Inflammatory macrophage treated with lipopolysaccharide for 4 hours (primary cell): ENCODE measurements around the gene MYH7.

Experiments
- DNase-seq: peaks from one replicate; pipeline ENCODE4 v3.0.0-alpha.2; 2020

Gene MYH7

DNA sequence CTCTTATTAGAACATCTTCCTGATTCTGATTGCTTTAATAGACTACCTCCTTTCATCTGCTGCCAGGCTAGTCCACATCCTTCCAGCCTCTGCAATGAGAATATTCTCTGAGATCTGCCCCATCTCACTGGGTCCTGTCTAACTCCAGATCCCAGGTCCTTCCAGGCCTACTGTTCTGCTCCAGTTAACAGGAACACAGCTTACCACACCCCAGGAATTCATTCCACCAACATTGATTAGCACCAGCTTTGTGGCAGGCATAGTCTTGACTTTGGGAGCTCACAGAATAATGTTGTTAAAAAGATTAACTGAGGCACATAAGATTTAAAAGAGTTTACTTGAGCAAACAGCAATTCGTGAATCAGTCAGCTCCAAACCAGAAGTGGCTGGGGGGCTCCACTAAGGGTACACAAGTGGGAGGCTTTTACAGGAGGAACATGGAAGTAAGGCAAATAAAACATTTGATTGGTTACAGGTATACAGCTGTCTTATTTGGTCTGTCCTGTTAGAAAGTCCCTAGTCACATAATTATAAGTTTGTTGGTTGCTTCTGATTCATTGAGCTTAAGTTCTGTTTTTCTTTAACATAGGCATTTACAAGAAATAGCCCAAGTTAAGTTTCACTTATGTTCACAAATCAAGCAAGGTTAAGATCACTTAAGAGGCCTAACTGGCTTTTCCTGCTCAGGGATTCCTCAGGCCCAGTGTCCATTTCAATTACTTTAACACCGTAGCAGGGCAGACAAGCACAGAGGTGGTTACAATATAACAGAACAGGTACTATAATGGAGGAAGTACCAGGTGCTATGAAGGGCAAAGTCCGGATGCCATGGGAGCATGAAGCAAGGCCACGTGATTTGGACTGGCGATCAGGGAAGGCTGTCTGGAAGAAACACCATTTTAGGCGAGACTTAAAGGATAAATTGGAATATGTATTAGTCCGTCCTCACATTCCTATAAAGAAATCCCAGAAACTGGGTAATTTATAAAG is 12.2 kb upstream of the MYH7 start:
- peak; percentile 32 for DNase-seq

DNA sequence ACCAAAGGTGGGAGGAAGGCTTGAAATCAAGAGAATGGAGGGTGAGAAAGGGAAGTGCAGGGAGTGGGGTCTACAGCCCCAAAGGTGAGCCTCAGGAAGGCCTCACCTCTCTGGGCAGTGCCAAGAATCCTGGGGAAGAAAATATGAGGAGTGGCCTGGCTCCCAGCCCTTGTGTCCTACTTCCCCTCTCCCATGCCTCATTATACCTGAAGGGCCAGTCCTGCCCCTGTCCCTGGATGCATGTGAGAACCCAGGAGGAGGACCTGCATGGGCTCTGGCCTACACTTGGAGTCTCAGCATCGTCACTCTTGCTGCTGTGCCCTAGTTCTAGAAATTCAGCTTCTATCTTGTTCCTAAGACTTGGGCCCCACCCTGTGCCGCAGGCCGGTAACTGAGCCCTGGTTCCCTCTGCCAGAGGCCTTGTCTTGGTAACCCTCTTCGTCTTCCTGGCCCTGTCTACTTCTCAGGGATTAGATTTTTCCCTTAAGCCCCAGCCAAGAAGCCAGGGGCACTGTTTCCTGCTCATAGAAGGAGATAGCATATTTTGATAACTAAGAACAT is 10.9 kb upstream of the MYH7 start:
- DNase-seq, result no peak

DNA sequence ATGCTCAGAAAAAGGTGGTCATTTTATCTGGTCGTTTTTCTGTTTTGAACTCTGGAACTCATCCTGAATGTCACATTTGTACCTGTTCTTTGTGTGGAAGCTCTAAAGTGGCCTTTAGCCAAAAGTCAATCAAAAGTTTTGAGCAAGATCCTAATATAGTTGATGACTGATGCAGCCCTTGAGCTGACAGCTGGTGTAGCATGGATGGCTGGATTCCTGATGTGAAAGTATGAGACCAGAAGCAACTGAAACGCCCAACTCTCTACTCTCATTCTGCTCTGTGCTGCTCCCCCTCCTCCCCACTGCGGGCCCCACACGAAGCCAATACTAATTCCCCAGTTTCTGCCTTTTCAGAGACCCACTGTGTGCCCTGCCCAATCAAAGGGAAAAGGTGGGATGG is 10.3 kb upstream of the MYH7 start:
- DNase-seq, result no peak

DNA sequence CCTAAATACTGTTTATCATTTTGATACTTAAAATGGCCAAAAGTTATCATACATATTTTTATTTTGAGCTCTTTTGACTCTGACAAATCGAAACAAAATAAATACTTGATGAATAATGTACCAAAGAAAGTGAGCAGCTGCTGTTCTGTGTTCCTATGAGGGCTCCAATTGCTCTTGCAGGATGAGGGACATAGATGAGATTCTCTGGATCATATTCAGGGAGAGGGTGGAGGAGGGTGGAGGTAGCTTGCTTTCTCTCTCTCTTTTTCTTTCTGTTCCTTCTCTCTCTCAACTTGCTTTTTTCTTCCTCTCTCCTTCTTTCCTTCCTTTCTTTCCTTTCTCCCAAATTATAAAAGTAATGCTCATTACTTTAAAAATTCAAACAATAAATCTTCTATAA is 8.9 kb upstream of the MYH7 start:
- no peak for DNase-seq

DNA sequence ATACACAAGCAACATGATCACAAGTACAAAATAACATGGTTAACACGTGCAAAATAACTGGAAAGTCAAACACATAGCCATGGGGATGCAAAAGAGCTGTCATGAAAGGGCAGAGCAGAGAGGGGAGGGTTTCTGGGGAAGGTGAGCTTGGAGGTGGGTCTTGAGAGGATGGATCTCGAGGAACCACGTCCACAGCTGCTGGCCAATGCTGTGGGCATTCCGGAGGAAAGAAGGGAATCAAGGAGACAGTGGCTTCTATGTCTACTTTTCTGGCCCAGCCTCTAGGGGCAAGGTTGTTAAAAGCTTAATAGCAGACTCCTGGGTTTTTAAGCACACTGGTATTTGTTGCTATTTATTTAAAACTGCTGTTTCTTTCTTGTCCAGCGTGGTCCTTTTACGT is 8.4 kb upstream of the MYH7 start:
- no peak for DNase-seq

DNA sequence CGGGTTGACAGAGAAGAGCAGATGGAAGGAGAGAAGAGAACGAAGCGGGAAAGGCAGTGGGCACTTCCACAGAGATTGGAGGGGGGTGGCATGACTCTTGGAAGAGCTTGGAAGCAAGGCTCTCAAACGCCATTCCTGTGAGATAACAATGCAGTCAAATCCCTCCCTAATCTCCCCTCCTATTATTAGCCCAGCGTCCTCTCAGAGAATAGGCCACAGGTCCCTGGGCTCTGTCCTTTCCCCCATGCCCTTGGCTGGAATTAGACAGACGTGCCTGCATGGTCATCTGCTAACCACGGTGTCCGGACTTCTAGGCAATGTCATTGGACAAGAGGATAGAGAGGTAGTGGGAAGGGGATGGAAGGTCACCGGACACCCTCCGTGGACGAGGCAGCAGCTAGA is 8.0 kb upstream of the MYH7 start:
- no peak for DNase-seq

DNA sequence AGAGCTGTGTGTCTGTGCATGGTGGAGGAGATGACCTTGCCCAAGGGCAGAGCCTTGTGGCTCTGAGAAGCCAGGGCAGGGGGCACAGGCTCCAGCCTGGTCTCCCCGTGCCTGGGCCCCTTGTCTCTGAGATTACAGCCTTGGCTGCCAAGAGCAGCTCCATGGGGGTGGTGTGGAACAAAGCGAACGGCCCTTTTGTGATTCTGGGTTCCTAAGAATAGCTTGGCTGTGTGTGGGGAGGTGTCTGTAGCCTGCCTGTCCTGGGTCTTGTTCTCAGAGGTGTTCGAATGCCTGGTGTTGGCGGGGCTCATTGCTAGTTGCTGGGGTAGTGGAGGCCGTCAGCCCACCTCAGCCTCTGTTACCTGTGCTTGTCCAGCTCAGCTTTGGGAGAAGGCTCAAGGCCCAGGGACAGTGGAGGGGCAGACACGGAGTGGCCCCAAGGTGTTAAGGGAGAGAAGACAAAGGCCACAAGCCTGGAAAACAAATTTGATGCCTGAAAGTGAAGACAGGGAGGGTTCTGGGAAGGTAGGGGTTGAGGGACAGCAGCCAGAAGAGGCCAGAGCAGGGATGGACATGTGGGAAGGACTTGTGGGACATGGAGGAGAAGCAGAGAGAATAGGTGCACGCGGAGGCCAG is 7.4 kb upstream of the MYH7 start:
- no peak for DNase-seq

DNA sequence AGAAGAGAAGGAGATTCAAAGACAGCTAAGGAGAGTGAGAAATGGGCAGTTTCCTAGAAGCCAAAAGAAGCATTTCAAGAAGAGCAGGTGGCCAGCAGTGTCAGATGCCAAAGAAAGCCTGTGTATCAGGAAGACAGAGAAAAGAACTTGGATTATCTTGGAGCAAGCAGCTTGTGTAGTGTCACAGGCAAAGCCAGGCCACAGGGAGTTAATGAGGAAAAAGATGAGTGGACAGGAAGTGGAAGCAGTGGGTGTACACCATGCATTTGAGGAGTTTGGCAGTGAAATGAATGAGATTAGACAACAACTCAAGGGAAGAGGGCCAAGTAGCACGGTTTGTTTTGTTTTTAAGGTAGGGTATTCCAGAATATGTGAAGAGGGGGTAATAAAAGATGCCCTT is 5.6 kb upstream of the MYH7 start:
- DNase-seq, result no peak

DNA sequence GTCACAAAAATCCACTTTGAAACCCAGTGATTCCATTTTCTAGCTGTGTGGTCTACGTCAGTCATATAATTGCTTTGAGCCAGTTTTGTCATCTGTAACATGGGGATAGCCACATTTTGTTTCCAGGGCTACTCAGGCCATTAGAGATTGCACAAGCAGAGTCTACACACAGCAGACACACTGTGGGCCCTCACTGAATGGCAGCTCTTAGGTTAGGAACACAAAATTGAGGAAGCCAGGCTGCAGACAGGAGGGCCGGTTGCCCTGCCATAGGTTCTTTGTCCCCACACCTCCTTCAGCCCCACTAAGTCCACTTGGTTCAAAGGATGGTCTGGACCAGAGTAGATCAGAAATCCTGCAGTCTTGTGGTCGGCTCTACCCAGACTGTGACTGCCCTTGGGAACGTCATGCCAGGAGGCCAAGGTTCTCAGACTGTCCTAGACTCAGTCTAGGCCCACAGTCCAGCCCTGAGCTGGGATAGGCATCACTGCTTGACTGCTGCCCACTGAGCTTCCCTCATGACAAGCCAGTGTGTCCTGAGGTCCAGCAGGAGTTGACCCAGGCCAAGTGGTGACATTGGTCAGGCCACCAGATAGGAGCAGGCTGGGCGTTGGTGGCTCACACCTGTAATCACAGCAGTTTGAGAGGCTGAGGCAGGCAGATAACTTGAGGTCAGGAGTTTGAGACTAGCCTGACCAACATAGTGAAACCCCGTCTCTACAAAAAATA is 3.8 kb upstream of the MYH7 start:
- no peak for DNase-seq

DNA sequence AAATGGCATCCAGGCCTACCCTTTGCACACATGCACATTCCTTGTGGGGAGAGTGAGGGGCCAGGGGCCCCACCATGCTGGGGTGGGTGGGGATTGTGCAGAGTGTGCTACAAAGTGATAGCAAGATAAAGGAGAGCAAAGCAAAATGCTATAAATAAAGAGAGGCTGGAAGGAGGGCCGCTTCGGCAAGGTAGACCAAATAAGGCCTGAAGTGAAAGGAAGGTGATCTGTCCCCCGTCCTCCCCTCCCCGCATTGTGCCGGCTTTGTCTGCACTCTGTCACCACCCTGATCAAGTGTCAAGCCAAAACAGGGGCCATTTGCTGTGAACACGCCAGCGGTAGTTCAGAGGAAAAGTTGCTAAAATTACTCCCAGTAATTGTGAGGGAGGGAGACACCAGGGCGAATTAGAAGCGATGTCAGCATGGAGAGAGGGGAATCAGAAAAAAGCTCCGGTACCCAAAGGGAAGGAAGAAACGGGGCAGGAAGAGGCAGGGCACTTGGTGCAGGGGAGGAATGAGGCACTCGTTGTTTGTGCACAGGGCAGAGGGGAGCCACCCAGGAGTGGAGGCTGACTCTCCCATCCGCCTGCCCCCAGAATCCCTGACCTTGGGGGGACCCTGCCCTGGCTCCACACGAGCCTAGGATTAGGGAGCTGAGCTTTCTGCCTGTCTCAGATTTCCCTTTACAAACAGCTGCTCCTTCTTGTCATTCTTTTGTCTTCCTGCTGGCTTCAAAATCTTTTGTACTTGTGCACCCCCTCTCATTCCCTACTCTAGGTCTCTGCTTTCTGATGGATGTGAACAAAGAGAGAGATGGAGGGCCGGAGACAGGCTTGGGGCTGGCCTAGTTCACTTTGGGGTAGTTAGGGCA is 2.9 kb upstream of the MYH7 start:
- no peak for DNase-seq

DNA sequence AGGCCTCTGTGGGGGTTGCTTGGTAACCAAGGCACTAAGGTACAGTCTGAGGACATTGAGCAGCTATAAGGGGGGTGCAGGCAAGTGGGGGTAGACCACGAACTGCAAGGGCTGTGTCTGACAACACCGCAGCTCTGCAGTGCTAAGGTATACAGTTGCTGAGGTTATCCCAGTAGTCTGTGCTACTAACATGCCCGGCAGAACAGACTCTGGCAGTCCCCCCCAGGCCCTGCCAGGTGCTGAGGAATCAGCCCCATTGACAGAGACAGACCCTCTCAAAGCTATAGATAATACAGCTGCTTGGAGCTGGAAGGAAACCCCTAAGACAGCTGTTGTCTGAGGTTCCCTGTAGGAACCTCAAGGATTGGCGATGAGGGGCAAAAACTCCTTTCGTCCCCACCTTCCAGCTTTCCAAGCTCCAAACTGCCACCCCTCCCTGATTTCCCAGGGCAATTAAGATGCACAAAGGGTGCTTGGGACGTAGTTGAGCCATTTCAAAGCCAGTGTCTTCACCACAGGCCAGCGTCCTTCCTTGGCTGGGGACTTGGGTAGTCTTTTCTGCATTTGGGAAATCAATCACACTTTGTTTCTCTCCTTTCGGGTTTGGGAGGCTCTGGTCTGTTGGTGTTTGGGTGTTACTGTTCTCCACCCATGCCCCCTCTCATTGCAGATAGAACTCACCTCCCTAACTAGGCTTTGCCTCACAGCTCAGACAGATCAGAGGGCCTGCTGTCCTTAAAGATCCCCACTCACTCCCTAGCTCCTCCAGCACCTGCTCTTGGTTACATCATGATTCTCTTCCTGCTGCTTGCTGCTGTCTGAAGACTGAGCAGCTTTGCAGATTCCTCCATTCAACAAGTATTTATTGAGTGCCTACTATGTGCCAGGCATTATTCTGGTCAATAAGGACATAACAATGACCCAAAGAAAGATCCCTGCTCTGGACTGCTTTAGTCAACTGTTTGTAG is 2.0 kb upstream of the MYH7 start:
- no peak for DNase-seq

DNA sequence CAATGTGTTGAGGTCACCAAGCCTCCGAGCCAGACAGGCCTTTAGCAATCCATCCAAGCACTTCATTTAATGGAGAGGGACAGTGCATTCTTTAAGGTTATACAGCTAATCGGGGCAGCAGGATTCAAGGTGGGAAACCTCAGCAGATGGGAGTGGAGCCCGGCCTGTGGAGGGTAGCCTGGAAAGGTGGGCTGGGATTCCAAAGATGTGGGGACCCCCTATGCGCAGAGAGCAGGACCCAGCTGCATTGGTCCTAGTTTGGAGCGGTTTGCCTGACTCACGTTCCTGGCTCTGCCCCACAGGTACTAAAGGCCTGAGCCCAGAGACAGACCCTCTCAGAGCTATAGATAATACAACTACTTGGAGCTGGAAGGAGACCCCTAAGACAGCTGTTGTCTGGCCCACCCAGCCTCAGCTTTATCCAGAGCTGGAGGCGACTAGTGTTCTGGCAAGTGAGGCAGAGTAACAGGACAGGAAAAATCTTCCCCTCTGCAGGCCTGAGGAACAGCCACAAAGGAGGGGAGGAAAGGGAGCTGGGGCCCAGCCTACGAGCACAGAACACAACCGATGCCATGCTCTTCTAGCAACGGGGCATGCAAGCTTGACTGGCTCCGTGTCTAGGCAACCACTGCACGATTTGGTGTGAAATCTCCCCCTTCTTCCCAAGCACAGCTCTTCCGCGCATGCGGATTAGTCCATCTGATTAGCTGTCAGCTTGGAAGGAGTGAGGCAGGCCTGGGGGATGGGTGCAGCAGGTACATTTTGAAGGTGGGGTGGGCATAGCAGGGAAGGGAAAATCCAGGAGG is 1.1 kb upstream of the MYH7 start:
- DNase-seq, result no peak

DNA sequence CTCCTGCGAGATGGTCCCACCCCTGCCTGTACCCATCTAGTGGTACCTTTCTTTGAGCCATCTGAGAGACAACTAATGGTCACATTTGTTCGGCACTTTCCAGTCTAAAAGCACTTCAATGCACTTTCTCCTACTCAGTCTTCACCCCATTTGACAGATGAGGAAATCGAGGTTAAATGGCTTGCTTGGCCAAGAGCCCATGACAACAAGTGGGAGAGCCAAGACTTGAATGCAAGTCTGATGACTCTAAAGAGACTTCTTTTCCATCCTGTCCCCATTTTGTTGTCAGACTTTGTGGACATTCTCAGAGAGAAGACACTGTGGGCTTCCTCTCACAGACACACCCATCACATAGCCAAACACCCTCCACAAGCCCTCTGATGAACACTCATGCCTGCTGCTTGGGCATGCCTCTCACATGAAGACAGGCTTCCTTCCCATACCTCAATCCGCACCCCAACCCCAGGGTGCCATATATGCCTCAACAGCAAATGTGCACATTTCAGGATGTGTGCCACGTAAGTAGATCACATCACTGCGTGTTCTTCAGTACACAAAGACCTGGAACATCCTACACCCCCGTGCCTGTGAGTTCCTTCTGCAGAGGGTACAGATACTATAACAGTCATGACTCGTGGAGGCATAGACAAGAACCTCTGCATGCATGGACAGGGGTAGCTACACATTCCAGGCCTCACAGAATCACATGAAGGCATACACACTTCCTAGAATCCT is 805 bp downstream of the MYH7 start:
- DNase-seq, result no peak

DNA sequence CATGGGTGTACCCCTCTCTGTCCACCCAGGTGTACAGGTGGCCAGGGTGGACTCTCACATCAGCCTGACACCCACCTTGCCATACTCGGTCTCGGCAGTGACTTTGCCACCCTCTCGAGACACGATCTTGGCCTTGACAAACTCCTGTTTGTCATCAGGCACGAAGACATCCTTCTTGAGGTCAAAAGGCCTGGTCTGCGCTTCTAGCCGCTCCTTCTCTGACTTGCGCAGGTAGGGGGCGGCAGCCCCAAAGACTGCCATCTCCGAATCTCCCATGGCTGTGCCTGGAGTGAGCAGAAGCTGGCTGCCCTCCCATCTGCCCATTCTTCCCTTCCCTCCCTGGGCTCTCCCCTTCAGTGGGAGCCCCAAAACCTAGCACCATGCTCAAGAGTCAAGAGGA is 2.0 kb downstream of the MYH7 start:
- DNase-seq, result no peak

DNA sequence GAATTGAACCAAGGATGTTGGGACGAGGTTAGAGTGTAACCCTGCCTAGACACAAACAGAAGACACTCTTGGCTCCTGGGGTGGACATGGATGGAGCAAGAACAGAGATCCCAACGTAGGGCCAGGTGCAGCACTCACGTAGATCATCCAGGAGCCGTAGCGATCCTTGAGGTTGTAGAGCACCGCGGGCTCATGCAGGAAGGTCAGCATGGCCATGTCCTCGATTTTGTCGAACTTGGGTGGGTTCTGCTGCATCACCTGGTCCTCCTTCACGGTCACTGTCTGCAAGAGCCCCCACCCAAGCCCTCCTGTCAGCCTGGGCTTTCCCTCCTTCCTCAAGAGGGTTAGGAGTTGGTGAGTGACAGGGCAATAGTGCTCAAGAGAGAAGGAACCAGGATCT is 2.5 kb downstream of the MYH7 start:
- no peak for DNase-seq

DNA sequence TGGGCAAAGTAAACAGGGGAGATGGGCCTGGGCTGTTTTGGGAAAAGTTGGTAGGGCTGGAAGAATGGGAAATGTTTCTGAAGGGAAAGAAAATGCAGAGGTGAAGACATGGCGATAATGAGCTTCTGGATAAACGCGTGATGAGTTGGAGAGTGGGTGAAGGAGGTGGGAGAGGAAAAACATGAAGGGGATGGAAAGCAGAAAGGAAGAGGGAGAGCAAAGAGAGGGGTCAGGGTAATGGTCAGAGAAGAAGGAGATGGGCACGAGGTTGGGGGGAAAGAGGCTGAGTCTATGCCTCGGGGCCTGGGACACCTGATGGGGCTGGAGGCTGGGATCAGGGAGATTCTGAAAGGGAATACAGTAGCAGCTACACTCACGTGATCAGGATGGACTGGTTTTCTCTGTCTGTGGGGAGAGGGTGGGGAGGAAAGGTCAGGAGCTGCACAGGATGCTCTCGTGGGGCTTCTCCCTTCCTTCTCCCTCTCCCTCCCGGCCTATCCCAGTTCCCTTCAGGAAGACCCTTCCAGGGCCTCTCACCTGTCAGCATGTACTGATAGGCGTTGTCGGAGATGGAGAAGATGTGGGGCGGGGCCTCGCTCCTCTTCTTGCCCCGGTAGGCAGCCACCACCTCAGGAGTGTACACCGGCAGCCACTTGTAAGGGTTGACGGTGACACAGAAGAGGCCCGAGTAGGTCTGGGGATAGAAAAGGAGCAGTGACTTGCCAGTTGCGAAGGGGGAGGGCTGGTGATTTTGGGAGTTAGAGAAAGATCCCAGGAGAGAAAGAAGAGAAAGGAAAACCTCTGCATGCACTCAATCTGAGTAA is 3.1 kb downstream of the MYH7 start:
- DNase-seq, result no peak

DNA sequence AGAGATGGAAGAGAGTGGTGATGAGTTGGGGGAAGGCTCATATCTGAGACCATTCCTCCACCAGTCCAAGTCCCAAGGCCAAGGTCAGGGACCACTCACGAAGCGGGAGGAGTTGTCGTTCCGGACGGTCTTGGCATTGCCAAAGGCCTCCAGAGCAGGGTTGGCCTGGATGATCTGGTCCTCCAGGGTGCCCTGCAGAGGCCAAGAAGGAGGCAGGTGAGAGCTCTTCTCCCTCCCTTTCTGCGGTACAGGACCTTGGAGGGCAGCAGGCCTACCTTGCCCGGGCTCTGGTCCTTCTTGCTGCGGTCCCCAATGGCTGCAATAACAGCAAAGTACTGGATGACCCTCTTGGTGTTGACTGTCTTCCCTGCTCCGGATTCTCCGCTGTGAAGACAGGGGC is 4.0 kb downstream of the MYH7 start:
- no peak for DNase-seq

DNA sequence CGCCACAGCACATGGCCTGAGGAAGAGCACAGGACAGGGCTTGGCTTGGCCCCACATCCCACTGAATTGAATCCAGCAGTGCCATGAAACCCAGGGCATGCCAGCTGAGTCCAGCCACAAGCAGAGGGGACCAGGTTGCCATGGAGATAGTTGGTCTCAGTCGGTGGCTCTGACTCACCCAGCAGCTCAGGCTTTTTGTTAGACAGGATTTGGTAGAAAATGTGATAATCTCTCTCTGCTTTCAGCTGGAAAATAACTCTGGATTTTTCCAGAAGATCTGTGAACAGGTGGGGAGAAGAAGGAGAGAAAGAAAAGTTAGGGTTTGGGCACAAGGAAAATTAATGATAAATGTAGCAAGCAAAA is 4.8 kb downstream of the MYH7 start:
- DNase-seq, result no peak
